ENCODE data around the gene SYCE3.
A peak's percentile ranks its signal among the peaks of the same experiment; 100 is the strongest.
"Not testable (repeated sequence)": the region's sequence is repeated elsewhere in the genome, so short reads cannot be mapped to it uniquely, and the experiment has no call there.

SYCE3 gene

GRCh38 chr22:50562523-50563412 lies at the start of gene SYCE3:
Gene SYCE3, minus strand, starts transcription at chr22:50562919. Its CDS starts 6,514 bp downstream, at chr22:50556405.
- peak; percentile 97 for DNase-seq (ENCODE audit: low spot score)

- no peak for DNase-seq (ENCODE audit: low spot score)
These were observed 49.4 kb upstream of the SYCE3 start for GRCh38 chr22:50612168-50612527.

- DNase-seq (ENCODE audit: low spot score) = no peak
These were observed 48.8 kb upstream of the SYCE3 start for GRCh38 chr22:50611341-50612060.

GRCh38 chr22:50610581-50610980 lies 47.9 kb upstream of the SYCE3 start:
- DNase-seq (ENCODE audit: low spot score) = no peak

GRCh38 chr22:50610041-50610451 lies 47.3 kb upstream of the SYCE3 start:
- DNase-seq (ENCODE audit: low spot score) = no peak

- DNase-seq (ENCODE audit: low spot score) = no peak
These were observed 46.9 kb upstream of the SYCE3 start for GRCh38 chr22:50609599-50609998.

GRCh38 chr22:50608996-50609395 lies 46.3 kb upstream of the SYCE3 start:
- no peak for DNase-seq (ENCODE audit: low spot score)

GRCh38 chr22:50608058-50608840 lies 45.5 kb upstream of the SYCE3 start:
- DNase-seq (ENCODE audit: low spot score) = not testable (repeated sequence)

- no peak for DNase-seq (ENCODE audit: low spot score)
These were observed 44.9 kb upstream of the SYCE3 start for GRCh38 chr22:50607659-50608020.

GRCh38 chr22:50606946-50607658 lies 44.4 kb upstream of the SYCE3 start:
- DNase-seq (ENCODE audit: low spot score) = no peak

GRCh38 chr22:50606165-50606945 lies 43.6 kb upstream of the SYCE3 start:
- DNase-seq (ENCODE audit: low spot score) = no peak

GRCh38 chr22:50605613-50606074 lies 42.9 kb upstream of the SYCE3 start:
- no peak for DNase-seq (ENCODE audit: low spot score)

GRCh38 chr22:50605002-50605612 lies 42.4 kb upstream of the SYCE3 start:
- no peak for DNase-seq (ENCODE audit: low spot score)

GRCh38 chr22:50604256-50605001 lies 41.7 kb upstream of the SYCE3 start:
- no peak for DNase-seq (ENCODE audit: low spot score)

- no peak for DNase-seq (ENCODE audit: low spot score)
These were observed 41.0 kb upstream of the SYCE3 start for GRCh38 chr22:50603511-50604255.

GRCh38 chr22:50602338-50602700 lies 39.6 kb upstream of the SYCE3 start:
- DNase-seq (ENCODE audit: low spot score) = no peak

GRCh38 chr22:50601669-50602337 lies 39.1 kb upstream of the SYCE3 start:
- no peak for DNase-seq (ENCODE audit: low spot score)

- DNase-seq (ENCODE audit: low spot score) = no peak
These were observed 38.4 kb upstream of the SYCE3 start for GRCh38 chr22:50600967-50601668.
